Islet precursor cell (in vitro differentiated cells): ENCODE measurements around the gene ARFGEF3.
"Not testable (repeated sequence)": the region's sequence is repeated elsewhere in the genome, so short reads cannot be mapped to it uniquely, and the experiment has no call there.

Experiments
- DNase-seq: peaks from one replicate; pipeline ENCODE4 v3.0.0-alpha.2; 2018

The ARFGEF3 gene

GRCh38 chr6:138287144-138287955 is 125.6 kb downstream of the ARFGEF3 start:
- peak; percentile 75 for DNase-seq

DNA sequence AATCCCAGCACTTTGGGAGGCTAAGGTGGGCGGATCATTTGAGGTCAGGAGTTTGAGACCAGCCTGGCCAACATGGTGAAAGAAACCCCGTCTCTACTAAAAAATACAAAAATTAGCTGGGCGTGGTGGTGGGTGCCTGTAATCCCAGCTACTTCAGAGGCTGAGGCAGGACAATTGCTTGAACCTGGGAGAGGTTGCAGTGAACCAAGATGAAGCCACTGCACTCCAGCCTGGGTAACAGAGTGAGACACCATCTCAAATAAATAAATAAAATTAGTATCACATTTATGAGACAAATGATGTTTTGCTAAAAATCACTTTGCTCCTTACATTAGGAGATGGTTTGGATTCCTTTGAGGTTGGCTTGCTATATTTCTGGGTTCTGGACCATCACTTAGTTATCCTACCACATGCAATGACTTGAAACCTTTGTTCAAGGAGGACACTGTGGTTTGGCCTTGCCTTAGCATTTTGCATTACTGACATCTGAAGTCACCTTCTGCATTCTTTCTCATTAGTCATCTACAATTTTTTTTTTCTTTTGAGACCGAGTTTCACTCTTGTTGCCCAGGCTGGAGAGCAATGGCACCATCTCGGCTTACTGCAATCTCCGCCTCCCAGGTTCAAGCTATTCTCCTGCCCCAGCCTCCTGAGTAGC is 126.8 kb downstream of the ARFGEF3 start:
- not testable (repeated sequence) for DNase-seq

DNA sequence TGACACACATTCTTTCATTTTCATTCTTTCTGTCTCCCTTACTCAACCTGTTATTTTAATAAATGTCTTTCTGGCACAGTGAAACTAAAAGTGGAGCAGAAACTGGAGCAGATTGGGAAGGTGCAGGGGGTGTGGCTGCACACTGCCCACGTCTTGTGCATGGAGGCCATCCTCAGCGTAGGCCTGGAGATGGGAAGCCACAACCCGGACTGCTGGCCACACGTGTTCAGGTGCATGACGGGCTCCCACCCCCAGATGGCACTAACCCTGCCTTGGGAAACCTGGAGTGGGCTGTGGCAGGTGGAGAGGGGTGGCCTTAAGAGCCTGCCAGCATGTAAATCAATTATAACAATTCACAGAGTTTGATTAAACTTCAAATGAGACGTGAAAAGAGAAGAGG is 128.0 kb downstream of the ARFGEF3 start:
- DNase-seq: peak; percentile 64

GRCh38 chr6:138290423-138290962 is 128.8 kb downstream of the ARFGEF3 start:
- no peak for DNase-seq

DNA sequence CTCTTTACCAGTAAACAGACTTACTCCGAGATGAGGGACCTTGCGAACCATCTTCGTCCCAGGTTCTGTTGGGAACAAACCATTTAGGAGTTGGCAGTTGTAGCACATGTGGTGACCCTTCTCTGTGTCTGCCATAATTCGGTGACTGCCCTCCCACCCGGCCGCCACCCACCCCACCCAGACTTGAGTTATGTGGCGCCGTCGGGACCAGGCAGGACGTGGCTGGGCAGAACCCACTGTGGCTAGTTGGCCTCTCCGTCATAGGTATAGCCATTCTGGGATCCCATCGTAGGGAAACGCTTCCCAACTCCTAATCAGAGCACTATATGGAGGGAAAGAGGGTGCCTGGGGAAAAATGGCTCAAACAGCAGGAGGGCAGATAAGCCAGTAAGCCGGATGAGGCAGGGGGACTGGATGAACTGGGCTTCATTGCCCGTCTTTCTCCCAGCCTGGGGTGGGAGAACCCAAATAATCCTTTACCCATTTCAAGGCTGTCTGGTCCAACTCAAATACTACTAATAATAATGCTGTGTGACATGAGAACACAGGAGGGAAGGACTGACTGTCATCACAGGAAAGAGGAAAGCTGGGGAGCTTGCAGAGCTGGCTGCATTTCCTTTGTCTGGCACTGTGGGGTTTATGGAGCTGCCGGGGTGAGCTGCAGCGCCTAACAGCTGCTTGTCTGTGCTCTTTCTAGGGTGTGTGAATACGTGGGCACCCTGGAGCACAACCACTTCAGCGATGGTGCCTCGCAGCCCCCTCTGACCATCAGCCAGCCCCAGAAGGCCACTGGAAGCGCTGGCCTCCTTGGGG is 129.5 kb downstream of the ARFGEF3 start:
- DNase-seq: no peak

- DNase-seq: no peak
Observed at GRCh38 chr6:138291849-138292181, 130.1 kb downstream of the ARFGEF3 start.

DNA sequence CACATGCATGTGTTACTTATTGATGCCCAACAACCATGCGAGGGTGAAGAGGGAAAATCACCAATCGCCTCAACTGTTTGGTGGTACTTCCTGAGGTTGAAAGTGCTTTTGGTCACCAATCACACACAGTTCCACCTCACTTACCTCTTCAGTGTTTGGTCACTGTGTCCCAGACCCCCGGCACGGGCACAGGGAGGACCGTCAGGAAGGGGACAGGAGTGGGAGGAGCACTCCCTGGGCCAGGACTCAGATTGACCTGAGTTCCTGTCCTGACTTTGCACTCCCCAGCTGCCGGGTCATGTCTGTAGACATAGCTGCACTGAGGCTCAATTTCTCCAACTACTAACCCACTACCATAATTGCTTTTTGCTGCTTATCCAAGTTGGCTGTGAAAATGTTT is 130.7 kb downstream of the ARFGEF3 start:
- no peak for DNase-seq

- DNase-seq: no peak
Observed at GRCh38 chr6:138293428-138294395, 132.0 kb downstream of the ARFGEF3 start.

- peak; percentile 39 for DNase-seq
Observed at GRCh38 chr6:138296381-138296780, 134.6 kb downstream of the ARFGEF3 start.

DNA sequence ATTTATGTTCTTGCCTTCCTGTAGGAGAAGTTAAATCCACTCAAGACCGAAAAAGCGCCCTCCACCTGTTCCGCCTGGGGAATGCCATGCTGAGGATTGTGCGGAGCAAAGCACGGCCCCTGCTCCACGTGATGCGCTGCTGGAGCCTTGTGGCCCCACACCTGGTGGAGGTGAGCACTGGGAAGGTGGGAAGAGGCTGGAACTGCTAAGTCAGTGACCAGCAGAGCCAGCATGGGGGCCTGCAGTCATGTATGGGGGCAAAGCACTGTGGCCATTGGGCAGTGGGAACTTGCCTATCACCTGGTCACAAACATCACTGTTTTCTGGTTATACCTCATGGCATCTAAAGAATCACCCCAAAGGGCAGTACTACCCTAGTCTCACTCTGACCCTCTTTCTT is 135.0 kb downstream of the ARFGEF3 start:
- DNase-seq: no peak

DNA sequence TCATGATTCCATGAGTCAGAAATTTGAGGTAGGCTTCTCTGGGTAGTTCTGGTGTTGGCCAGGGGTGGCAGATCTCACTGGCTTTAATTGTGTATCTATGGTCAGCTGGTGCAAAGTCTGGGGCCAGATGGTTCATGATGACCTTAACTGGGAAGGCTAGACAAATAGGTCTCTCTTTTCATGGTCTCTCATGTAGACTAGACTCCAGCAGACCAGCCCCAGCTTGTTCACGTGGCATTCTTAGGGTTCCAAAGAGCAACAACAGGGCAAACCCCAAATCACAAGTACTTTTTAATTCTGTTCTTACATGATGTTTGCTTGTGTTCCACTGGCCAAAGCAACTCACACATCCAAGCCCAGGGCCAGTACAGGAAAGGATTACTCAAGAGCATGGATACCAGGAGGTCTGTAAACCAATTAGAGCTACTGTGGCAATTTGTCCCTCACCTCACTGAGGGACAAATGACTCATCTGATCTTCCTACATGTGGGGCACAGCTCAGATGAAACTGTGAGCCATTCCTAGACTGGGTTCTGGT is 136.1 kb downstream of the ARFGEF3 start:
- DNase-seq: no peak

GRCh38 chr6:138300469-138300868 is 138.7 kb downstream of the ARFGEF3 start:
- no peak for DNase-seq

GRCh38 chr6:138302554-138302953 is 140.8 kb downstream of the ARFGEF3 start:
- DNase-seq: no peak

DNA sequence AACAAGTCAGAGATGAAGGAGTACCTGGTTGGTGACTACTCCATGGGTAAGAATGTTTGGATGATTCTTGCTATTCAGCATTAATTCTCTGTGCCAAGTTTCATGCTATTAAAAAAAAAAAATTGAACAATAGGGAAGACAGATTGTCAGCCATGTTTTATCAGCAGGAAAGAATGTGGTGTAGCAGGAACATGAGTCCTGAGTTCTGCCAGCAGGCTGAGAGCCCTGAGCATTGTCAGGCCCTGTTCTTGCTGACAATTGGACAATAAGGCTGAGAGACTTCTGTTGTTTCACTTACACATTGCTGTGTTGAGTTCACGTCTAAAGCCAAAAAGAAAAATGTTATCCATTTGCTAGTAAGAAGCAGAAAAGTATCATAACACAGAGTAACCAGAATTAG is 145.6 kb downstream of the ARFGEF3 start:
- DNase-seq: no peak

DNA sequence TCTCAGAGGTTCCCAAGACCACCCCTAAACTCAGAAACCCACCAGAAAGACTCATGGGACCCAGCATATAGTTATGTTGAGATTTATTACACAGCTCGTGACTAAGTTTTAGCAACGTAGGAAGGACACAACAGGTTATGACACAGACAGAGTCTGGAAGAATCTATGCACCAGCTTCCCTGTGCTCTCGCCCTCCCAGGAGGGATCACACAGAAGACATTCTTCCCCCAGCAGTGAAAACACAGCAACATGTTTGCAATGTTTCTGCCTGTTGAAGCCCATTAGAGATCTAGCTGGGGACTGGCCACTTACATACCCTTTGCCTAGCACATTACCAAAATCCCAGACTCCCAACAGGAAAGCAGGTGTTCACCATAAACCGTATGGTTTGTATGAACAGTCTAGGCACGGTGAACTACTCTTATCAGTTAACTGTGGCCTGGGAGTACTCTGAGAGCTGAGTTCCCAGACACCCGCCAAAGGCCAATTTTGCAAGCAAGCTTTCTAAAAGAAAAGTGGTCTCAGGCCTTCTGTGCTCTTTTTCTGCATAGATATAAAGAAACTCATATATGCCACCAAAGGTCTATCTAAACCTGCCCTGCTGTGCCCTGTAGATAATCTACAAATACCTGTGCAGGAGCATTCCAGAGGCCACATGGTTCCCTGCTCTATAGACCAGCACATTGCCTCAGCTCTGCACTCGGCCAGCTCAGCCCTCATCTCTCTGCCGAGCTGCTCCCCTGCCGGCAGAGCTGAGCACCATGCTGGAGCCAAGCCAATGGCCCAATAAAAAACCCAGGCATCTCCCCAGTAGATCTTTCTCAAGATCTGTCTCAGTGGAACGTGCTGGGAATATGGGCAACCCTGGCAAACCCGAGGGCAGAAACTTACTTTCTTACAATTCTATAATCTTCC is 146.3 kb downstream of the ARFGEF3 start:
- no peak for DNase-seq

GRCh38 chr6:138308731-138309110 is 147.0 kb downstream of the ARFGEF3 start:
- no peak for DNase-seq

DNA sequence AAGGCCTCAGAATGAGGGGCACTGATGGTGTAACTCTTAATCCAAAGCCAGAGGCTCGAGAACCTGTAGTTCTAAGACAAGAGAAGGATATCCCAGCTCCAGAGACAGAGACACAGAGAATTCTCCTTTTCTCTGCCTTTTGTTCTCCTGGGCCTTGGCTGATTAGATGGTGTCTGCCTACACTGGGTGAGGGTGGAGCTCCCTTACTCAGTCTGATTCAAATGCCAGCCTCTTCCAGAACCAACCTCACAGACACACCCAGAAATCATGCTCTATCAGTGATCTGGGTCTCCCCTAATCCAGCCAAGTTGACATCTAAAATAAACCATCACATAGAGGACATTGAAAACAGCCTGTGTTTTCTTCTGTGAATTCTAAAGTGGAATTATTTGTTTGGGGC is 148.0 kb downstream of the ARFGEF3 start:
- no peak for DNase-seq

DNA sequence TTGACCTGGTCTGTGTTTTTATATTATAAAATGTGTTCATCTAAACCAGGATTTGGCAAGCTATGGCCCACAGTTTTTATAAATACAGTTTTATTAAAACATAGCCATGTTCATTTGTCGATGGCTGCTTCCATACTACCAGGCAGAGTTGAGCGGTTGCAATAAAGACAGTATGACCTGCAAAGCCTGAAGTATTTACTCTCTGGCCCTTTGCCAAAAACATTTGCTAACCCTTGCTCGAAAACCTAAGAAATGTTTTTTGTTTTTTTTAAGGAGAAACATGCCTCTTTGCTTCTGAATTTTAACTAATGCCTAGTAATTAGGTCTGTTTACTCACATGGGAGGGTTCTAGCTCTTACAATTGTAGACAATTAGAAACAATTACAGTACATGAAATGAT is 148.6 kb downstream of the ARFGEF3 start:
- no peak for DNase-seq

DNA sequence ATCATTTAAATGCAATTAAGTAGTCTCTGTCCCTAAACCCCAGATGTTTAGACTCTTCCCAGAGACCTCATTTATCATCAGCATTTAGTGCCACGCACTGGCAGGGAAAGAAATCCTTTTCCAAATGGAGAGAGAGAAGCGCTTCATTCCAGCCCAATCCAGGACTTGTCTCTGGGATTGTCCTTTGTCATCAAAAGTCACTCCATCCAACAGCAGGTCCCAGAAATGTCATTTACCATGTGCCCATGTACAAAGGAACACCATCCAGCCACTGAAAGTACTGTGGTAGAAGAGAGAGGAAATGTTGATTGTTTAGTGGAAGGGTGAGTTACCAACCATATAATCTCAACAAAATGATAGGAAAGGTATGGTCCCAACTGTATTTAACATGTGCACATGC is 149.1 kb downstream of the ARFGEF3 start:
- no peak for DNase-seq

GRCh38 chr6:138311268-138311667 is 149.5 kb downstream of the ARFGEF3 start:
- DNase-seq: no peak
